Measurements from ENCODE around the gene SS18L1. TPM values are rescaled to one million over a fixed set of nuclear protein-coding genes. Genes with fewer than 3 reads are reported as not detected.

Gene SS18L1
- total and polyA plus RNA-seq, 7 donors, result 4.9 to 11.7 (median 9.5) TPM

DNA sequence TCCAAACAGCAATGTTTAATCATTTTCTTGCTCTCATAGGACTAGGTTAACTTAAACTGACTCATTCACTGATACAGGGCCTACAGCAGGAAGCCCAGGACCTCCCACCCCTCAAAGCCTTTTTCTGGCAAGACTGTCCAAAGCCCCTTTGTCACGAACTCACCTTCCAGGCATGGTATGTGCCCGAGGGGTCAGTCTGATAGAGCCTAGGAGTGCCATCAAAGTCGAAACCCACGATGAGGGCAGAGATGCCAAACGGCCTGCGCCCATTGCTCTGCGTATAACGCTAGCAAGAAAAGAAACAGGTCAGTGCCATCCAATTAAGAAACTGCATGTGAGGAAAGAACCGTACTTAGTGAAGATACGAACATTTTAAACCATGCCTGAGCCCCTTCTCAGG, 4.7 kb upstream of the SS18L1 start:
- H3K27ac ChIP-seq, result peak overlapping the region in 1 of 4 donors; percentile 7
- 93 to 96% methylated on average over 10 of the region's 10 CpGs for WGBS, 2 donors
- intact Hi-C loops (cut with DNase I), result no loop called here
- H3K36me3 ChIP-seq, result peaks cover 36 to 67% (median 45%) of the 10 kb centered on the region in 4 donors
- no peak for DNase-seq
- no peak overlapping the region for H3K4me3 ChIP-seq
- H3K27me3 ChIP-seq, result no peaks in the 10 kb centered on the region
- H3K9me3 ChIP-seq, result no peaks in the 10 kb centered on the region
- peaks cover 0 to 30% (median 20%) of the 10 kb centered on the region in 4 donors for H3K4me1 ChIP-seq
- TF ChIP-seq POLR2A (IDR thresholded peaks at IDR 0.05), result no peak
- TF ChIP-seq POLR2AphosphoS5 (IDR thresholded peaks at IDR 0.05), result no peak
- TF ChIP-seq EP300 (IDR thresholded peaks at IDR 0.05), result no peak
- TF ChIP-seq, protein P1, sequence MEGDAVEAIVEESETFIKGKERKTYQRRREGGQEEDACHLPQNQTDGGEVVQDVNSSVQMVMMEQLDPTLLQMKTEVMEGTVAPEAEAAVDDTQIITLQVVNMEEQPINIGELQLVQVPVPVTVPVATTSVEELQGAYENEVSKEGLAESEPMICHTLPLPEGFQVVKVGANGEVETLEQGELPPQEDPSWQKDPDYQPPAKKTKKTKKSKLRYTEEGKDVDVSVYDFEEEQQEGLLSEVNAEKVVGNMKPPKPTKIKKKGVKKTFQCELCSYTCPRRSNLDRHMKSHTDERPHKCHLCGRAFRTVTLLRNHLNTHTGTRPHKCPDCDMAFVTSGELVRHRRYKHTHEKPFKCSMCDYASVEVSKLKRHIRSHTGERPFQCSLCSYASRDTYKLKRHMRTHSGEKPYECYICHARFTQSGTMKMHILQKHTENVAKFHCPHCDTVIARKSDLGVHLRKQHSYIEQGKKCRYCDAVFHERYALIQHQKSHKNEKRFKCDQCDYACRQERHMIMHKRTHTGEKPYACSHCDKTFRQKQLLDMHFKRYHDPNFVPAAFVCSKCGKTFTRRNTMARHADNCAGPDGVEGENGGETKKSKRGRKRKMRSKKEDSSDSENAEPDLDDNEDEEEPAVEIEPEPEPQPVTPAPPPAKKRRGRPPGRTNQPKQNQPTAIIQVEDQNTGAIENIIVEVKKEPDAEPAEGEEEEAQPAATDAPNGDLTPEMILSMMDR (IDR thresholded peaks at IDR 0.05), result no peak

DNA sequence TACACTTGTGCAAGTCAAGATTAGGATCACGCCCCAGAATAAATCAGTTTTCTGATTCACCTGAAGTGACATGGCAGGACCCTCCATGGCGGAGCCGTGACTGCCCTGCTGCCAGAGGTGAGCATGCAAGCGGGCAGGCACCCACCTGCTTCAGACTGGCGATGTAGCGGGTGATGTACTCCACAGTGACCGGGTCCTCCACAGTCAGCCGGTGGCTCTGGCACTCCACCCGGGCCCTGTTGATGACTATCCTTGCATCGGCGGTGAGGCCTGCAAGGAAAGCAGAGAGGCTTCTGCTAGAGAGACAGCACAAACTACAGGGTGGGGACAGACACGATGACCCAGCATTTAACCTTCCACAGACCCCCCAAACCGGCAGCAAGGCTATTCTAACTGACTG, 3.9 kb upstream of the SS18L1 start:
- no peak for TF ChIP-seq POLR2AphosphoS5 (IDR thresholded peaks at IDR 0.05)
- no peak for TF ChIP-seq POLR2A (IDR thresholded peaks at IDR 0.05)
- TF ChIP-seq EP300 (IDR thresholded peaks at IDR 0.05), result no peak
- TF ChIP-seq, protein P1 (IDR thresholded peaks at IDR 0.05), result no peak
- H3K27me3 ChIP-seq, result no peaks in the 10 kb centered on the region
- WGBS, 2 donors, result 91 to 92% methylated on average over 13 of the region's 13 CpGs
- H3K4me1 ChIP-seq, result peaks cover 0 to 29% (median 23%) of the 10 kb centered on the region in 4 donors
- H3K9me3 ChIP-seq, result no peaks in the 10 kb centered on the region
- intact Hi-C loops (cut with DNase I), result loop anchor here (5.0 to 10.0 kb wide), 3 partner anchors 98 to 658 kb away; partner anchors contain the start of genes MRGBP, OSBPL2 and RPS21
- peak overlapping the region in 1 of 4 donors; percentile 7 for H3K27ac ChIP-seq
- DNase-seq, result no peak
- peaks cover 36 to 60% (median 42%) of the 10 kb centered on the region in 4 donors for H3K36me3 ChIP-seq
- H3K4me3 ChIP-seq, result no peak overlapping the region

DNA sequence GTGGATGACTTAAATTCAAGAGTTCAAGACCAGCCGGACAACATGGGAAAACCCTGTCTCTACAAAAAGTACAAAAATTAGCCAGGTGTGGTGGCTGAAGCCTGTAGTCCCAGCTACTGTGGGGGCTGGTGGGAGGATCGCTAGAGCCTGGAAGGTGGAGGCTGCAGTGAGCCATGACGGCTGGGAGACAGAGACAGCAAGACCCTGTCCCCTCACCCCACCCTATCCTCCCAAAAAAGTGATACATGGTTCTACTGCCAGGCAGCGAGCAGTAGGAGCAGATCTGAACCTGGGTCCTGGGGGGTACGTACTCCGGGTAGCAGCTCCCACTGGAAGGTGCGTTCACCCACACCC, 2.5 kb upstream of the SS18L1 start:
- H3K4me3 ChIP-seq, result peak overlapping the region in 2 of 4 donors; percentile 91 to 92
- peaks cover 29 to 46% (median 33%) of the 10 kb centered on the region in 4 donors for H3K36me3 ChIP-seq
- no peaks in the 10 kb centered on the region for H3K9me3 ChIP-seq
- intact Hi-C loops (cut with DNase I), result loop anchor here (5.0 to 10.0 kb wide), 3 partner anchors 96 to 656 kb away; partner anchors contain the start of genes MRGBP, OSBPL2 and RPS21
- H3K4me1 ChIP-seq, result peaks cover 0 to 36% (median 33%) of the 10 kb centered on the region in 4 donors
- no peak for TF ChIP-seq POLR2AphosphoS5 (IDR thresholded peaks at IDR 0.05)
- TF ChIP-seq, protein P1 (IDR thresholded peaks at IDR 0.05), result no peak
- TF ChIP-seq POLR2A (IDR thresholded peaks at IDR 0.05), result no peak
- WGBS, 2 donors, result 84 to 85% methylated on average over 7 of the region's 7 CpGs
- no peaks in the 10 kb centered on the region for H3K27me3 ChIP-seq
- no peak for DNase-seq
- peak overlapping the region; percentile 25 to 97 (median 94) for H3K27ac ChIP-seq

DNA sequence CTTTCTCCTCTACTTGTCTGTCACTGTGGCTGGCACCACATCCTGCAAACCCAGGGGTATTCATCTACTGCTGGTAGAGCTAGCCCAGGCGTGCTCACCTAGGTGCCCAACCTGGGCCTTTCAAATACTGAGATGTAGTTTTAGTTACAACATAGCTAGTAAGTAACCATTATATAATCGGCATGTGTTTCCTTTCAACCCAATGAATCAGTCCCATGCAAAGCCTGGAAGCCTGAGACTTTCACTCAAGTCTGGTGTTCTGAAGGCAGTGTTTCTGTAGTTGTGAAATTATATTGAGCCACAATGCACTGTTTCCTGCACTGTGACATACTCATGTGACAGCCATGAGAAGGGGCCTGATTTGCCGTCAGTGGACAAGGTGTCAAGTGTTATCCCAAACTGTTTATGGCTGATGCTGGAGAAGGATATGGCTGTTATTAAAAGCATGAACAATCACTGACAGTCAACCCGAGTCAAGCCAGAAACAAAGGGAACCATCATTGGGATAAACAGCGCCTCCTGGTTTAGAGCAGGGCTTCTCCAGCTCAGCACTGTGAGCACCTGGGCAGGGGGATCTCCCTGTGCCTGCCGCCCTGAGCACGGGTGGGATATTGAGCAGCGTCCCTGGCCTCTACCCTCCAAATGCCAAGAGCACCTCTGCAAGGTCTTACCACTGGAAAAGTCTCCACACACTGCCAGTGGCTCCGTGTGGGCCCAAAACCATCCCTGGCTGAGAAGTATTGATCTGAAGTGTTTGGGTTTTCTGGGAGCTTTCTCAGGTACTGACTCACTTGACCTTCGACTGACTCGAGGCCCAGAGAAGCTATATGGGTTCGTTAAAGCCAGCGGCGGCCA, 1.9 kb upstream of the SS18L1 start:
- peak overlapping the region; percentile 71 to 92 (median 90) for H3K4me3 ChIP-seq
- peak overlapping the region; percentile 92 to 97 (median 96) for H3K27ac ChIP-seq
- WGBS, 2 donors, result 13 to 21% methylated on average over 14 of the region's 14 CpGs
- peaks cover 0 to 40% (median 33%) of the 10 kb centered on the region in 4 donors for H3K4me1 ChIP-seq
- no peaks in the 10 kb centered on the region for H3K9me3 ChIP-seq
- TF ChIP-seq EP300 (IDR thresholded peaks at IDR 0.05) (no peak), POLR2A (IDR thresholded peaks at IDR 0.05) (no peak), POLR2AphosphoS5 (IDR thresholded peaks at IDR 0.05) (no peak)
- TF ChIP-seq, protein P1 (IDR thresholded peaks at IDR 0.05), result no peak
- H3K27me3 ChIP-seq, result no peaks in the 10 kb centered on the region
- DNase-seq, result no peak
- intact Hi-C loops (cut with DNase I), result loop anchor here (2.0 to 10.0 kb wide), 4 partner anchors 75 to 656 kb away; partner anchors contain the start of genes MRGBP, OSBPL2 and RPS21
- H3K36me3 ChIP-seq, result peaks cover 29 to 40% (median 31%) of the 10 kb centered on the region in 4 donors
